Endothelial cell of umbilical vein (primary cell): ENCODE results near the gene KRT26. TPM values are rescaled to one million over a fixed set of nuclear protein-coding genes. Genes with fewer than 3 reads are reported as not detected.

Experiments used
- BruUV-seq: library from RNA; stranded (reverse); fragments of 400-500 nt; replicated peaks from 2 replicates; lab custom pipeline; 2021; lab: Mats Ljungman, UMichigan
- CTCF ChIA-PET: fragments of 300-600, 350-600 bp; sonication (Branson Sonifier 250); formaldehyde crosslinking; loops from one replicate; lab custom pipeline; 2021; ENCODE audit warnings: antibody characterized with exemption, inconsistent platforms; lab: Charles Lee
- POLR2A ChIA-PET: fragments of 300-600, 350-600 bp; sonication (Branson Sonifier 250); formaldehyde crosslinking; loops from one replicate; lab custom pipeline; 2021; ENCODE audit warnings: antibody characterized with exemption, inconsistent platforms; lab: Charles Lee
- DNase-seq: peaks from one replicate; pipeline ENCODE4 v3.0.0-alpha.2; 2011; ENCODE audit warnings: low read depth, low spot score
- FAIRE-seq: peaks from 2 replicates; lab custom pipeline; 2011; peaks lifted over from hg19 to GRCh38; lab: Jason Lieb, UNC
- H2AFZ ChIP-seq: 2 replicates; pipeline ENCODE4 v1.6.0; 2012; ENCODE audit warnings: low read depth, low read length, control low read depth, inconsistent platforms
- H3K27ac ChIP-seq: 2 replicates; pipeline ENCODE4 v1.5.1; 2011; ENCODE audit warnings: low read depth, mild to moderate bottlenecking, control low read depth, low read length, moderate library complexity; ENCODE audit not compliant: insufficient read depth
- H3K27me3 ChIP-seq, 2 experiments: 2 replicates each; pipeline versions ENCODE4 v1.6.0 to v1.6.1; 2011; ENCODE audit warnings: low read length in 2 of 2, mixed read lengths in 1 of 2; ENCODE audit not compliant: control insufficient read depth in 2 of 2, insufficient read depth in 2 of 2
- H3K36me3 ChIP-seq, 2 experiments: 2 replicates in 1 of 2; 3 replicates in 1 of 2; pipeline ENCODE4 v1.5.1; 2011; ENCODE audit warnings: low read length in 2 of 2, mild to moderate bottlenecking in 1 of 2, moderate library complexity in 1 of 2; ENCODE audit not compliant: control insufficient read depth in 2 of 2, insufficient read depth in 2 of 2; ENCODE audit errors: extremely low read depth in 1 of 2
- H3K4me1 ChIP-seq: 3 replicates; pipeline ENCODE4 v1.5.1; 2011; ENCODE audit warnings: mild to moderate bottlenecking, low read length; ENCODE audit not compliant: control insufficient read depth, insufficient read depth; ENCODE audit errors: extremely low read depth
- H3K4me2 ChIP-seq: 2 replicates; pipeline ENCODE4 v1.6.1; 2011; ENCODE audit warnings: low read length, control low read depth, mixed read lengths; ENCODE audit not compliant: insufficient read depth
- H3K4me3 ChIP-seq, 3 experiments: fragments of 200-600 bp in 1 of 3; sonication (generic), shearing (Covaris generic) in 1 of 3; replicated peaks in 1 of 3; 2 replicates each; pipeline ENCODE4 v1.5.1; 2011 to 2016; ENCODE audit warnings: control low read depth in 3 of 3, low read length in 3 of 3, mild to moderate bottlenecking in 2 of 3, inconsistent platforms in 1 of 3, low read depth in 1 of 3, moderate library complexity in 1 of 3; ENCODE audit not compliant: insufficient read depth in 1 of 3
- H3K79me2 ChIP-seq: 2 replicates; pipeline ENCODE4 v1.6.0; 2012; ENCODE audit warnings: low read length, inconsistent platforms; ENCODE audit not compliant: control insufficient read depth, insufficient read depth
- H3K9ac ChIP-seq: replicated peaks from 2 replicates; pipeline ENCODE3; 2011; ENCODE audit warnings: low read length, control low read depth; ENCODE audit not compliant: insufficient read depth; ENCODE audit errors: extremely low read depth
- H3K9me1 ChIP-seq: replicated peaks from 3 replicates; pipeline ENCODE4 v1.6.0; 2011; ENCODE audit warnings: mild to moderate bottlenecking, low read length; ENCODE audit not compliant: control insufficient read depth, insufficient read depth; ENCODE audit errors: extremely low read depth
- H3K9me3 ChIP-seq: replicated peaks from 2 replicates; pipeline ENCODE4 v1.5.1; 2012; ENCODE audit warnings: low read length, inconsistent platforms; ENCODE audit not compliant: control insufficient read depth, insufficient read depth
- H4K20me1 ChIP-seq: replicated peaks from 2 replicates; pipeline ENCODE3; 2011; ENCODE audit warnings: mild to moderate bottlenecking, low read length; ENCODE audit not compliant: control insufficient read depth, insufficient read depth; ENCODE audit errors: extremely low read depth
- CTCF ChIP-seq, 2 donors: IDR thresholded peaks; 1 replicate in 1 of 2; 2 replicates in 1 of 2; pipeline ENCODE4 v1.5.1; 2011; ENCODE audit warnings: low read length in 2 of 2, mild to moderate bottlenecking in 2 of 2, moderate library complexity in 2 of 2, control low read depth in 1 of 2, inconsistent platforms in 1 of 2, low read depth in 1 of 2; ENCODE audit not compliant: insufficient read depth in 1 of 2; ENCODE audit errors: extremely low read depth in 1 of 2
- EZH2 ChIP-seq: IDR thresholded peaks from 2 replicates; pipeline ENCODE4 v1.6.1; 2012; ENCODE audit warnings: borderline replicate concordance, low read depth, mild to moderate bottlenecking, moderate library complexity, low read length, inconsistent platforms; ENCODE audit not compliant: severe bottlenecking
- FOS ChIP-seq: IDR thresholded peaks from 2 replicates; pipeline ENCODE4 v1.6.1; 2011; ENCODE audit warnings: mild to moderate bottlenecking, low read length, moderate library complexity, borderline replicate concordance; ENCODE audit not compliant: insufficient read depth
- GATA2 ChIP-seq: IDR thresholded peaks from 2 replicates; pipeline ENCODE4 v1.7.0; 2011; ENCODE audit warnings: low read depth, mild to moderate bottlenecking, moderate library complexity, mixed read lengths, low read length; ENCODE audit not compliant: insufficient read length, insufficient read depth
- JUN ChIP-seq: IDR thresholded peaks from 2 replicates; pipeline ENCODE4 v1.6.1; 2011; ENCODE audit warnings: borderline replicate concordance, low read depth; ENCODE audit not compliant: insufficient read length, insufficient read depth
- MAX ChIP-seq: IDR thresholded peaks from 2 replicates; pipeline ENCODE4 v1.6.1; 2011; ENCODE audit not compliant: insufficient read depth, insufficient read length
- MYC ChIP-seq: IDR thresholded peaks from one replicate; pipeline ENCODE4 v1.6.1; 2011; ENCODE audit warnings: mild to moderate bottlenecking, low read depth, low read length
- POLR2A ChIP-seq: IDR thresholded peaks from 2 replicates; pipeline ENCODE4 v1.6.1; 2012; ENCODE audit warnings: low read depth, mild to moderate bottlenecking, control low read depth, low read length
- POLR2AphosphoS5 ChIP-seq: IDR thresholded peaks from 2 replicates; pipeline ENCODE4 v1.6.1; 2012; ENCODE audit warnings: low read depth, mild to moderate bottlenecking, control low read depth, low read length, moderate library complexity; ENCODE audit not compliant: insufficient read depth
- dilution Hi-C: fragments of 300-500 bp; cut with MboI; formaldehyde crosslinking; loops from one replicate; pipeline ENCODE4 v1.15.0; 2019; ENCODE audit warnings: low sequenced_read_pairs; ENCODE audit not compliant: extremely low pct_ligation_motif_present
- intact Hi-C: fragments of 100-400 bp; cut with micrococcal nuclease; formaldehyde crosslinking; loops from one replicate; pipeline ENCODE4 v1.10.0; 2022
- polyA plus RNA-seq, 4 experiments: library from polyadenylated mRNA; depleted of rRNA in 3 of 4; stranded (reverse) in 3 of 4; unstranded in 1 of 4; fragments of >200 nt; gene quantifications; 2 replicates each; pipeline versions ENCODE4 v1.2.1 to v1.2.3, GENCODE V29; 2011 to 2012; ENCODE audit warnings: missing spikeins in 1 of 4
- total RNA-seq: library from RNA; stranded (reverse); gene quantifications from 2 replicates; pipeline ENCODE4 v1.2.3, GENCODE V29; 2021

Gene KRT26
- total and polyA plus RNA-seq, 2 donors (not counting 3 experiments of a cell fraction or from before 2014, with no cell fraction given) = not detected

DNA sequence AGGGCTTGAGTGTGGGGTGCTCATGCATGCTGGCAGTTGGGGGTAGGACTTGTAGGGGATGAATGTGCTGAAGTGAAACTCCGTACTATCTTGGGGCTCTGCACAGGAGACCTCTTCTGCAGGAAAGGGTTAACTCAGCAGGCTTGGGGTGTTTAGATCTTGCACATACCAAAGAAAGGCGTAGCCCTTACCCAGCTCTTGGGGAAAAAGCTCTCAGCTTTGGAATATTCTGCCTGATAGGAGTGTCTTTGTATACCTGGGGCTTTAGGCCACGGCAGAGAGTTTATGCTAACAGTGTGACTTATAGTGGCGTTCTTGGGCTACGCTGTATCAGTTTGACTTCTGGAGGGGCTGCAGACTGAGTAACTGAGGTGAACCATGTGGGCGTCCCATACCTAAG is 38.0 kb downstream of the KRT26 start:
- dilution Hi-C loops = no loop called here
- no TSS peak for BruUV-seq
- CTCF ChIA-PET = interaction anchor here (0.9 kb wide), 1 partner anchor 10 kb away, joined by 6 read pairs; no protein-coding TSS in a partner anchor

More for the DNA sequence above, 38.0 kb downstream of the KRT26 start:
- Histone ChIP-seq H2AFZ (no peak overlapping the region), H3K9ac (no peak overlapping the region), H3K9me3 (no peaks in the 10 kb centered on the region), H3K4me1 (no peaks in the 10 kb centered on the region), H3K36me3 (no peaks in the 10 kb centered on the region), H3K27ac (no peak overlapping the region), H4K20me1 (no peaks in the 10 kb centered on the region), H3K27me3 (peaks cover 4 to 7% of the 10 kb centered on the region in 2 experiments), H3K4me2 (no peak overlapping the region), H3K4me3 (no peak overlapping the region), H3K79me2 (no peaks in the 10 kb centered on the region), H3K9me1 (no peaks in the 10 kb centered on the region)
- intact Hi-C loops = no loop called here
- no peak for TF ChIP-seq FOS
- no peak for TF ChIP-seq MAX
- no peak for TF ChIP-seq POLR2AphosphoS5
- TF ChIP-seq GATA2 = no peak
- TF ChIP-seq EZH2 = no peak
- no peak for TF ChIP-seq MYC
- no peak for TF ChIP-seq JUN
- TF ChIP-seq CTCF (IDR thresholded peaks at IDR 0.05; ENCODE audit: extremely low read depth in 1 of 2, insufficient read depth in 1 of 2, low read depth in 1 of 2, low read length in 2 of 2) = no peak
- no peak for TF ChIP-seq POLR2A
- DNase-seq = no peak
- FAIRE-seq = no peak
- POLR2A ChIA-PET = no interaction called here
